ENCODE results near the gene VIPR2.

VIPR2 gene

GRCh38 chr7:158996214-158997109, 148.2 kb downstream of the VIPR2 start:
- no peaks in the 10 kb centered on the region for H3K79me2 ChIP-seq (ENCODE audit: low read length)
- H3K4me1 ChIP-seq (ENCODE audit: low read length) = no peaks in the 10 kb centered on the region
- TF ChIP-seq EZH2 (optimal IDR thresholded peaks at IDR 0.05; ENCODE audit: low read depth, low read length) (no peak), EZH2phosphoT487 (IDR thresholded peaks at IDR 0.05; ENCODE audit: low read length) (no peak)
- TF ChIP-seq, protein P1, sequence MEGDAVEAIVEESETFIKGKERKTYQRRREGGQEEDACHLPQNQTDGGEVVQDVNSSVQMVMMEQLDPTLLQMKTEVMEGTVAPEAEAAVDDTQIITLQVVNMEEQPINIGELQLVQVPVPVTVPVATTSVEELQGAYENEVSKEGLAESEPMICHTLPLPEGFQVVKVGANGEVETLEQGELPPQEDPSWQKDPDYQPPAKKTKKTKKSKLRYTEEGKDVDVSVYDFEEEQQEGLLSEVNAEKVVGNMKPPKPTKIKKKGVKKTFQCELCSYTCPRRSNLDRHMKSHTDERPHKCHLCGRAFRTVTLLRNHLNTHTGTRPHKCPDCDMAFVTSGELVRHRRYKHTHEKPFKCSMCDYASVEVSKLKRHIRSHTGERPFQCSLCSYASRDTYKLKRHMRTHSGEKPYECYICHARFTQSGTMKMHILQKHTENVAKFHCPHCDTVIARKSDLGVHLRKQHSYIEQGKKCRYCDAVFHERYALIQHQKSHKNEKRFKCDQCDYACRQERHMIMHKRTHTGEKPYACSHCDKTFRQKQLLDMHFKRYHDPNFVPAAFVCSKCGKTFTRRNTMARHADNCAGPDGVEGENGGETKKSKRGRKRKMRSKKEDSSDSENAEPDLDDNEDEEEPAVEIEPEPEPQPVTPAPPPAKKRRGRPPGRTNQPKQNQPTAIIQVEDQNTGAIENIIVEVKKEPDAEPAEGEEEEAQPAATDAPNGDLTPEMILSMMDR (IDR thresholded peaks at IDR 0.05; ENCODE audit: low read length) = no peak
- no peaks in the 10 kb centered on the region for H3K9me3 ChIP-seq (replicated peaks; ENCODE audit: insufficient read depth, low read length)
- no peak overlapping the region for H3K4me2 ChIP-seq (ENCODE audit: low read depth, low read length)
- no peak overlapping the region for H3K9ac ChIP-seq (ENCODE audit: low read length)
- H3F3A ChIP-seq (ENCODE audit: insufficient read depth, low read length) = no peaks in the 10 kb centered on the region
- H3K36me3 ChIP-seq (replicated peaks; ENCODE audit: insufficient read depth, low read length) = no peaks in the 10 kb centered on the region
- no peaks in the 10 kb centered on the region for H4K20me1 ChIP-seq (ENCODE audit: insufficient read depth, low read length)
- H3K4me3 ChIP-seq (ENCODE audit: low read length) = no peak overlapping the region
- peaks cover 56% of the 10 kb centered on the region for H3K27me3 ChIP-seq (replicated peaks; ENCODE audit: insufficient read depth, low read length)
- no peak for DNase-seq
- no peaks in the 10 kb centered on the region for H3K9me2 ChIP-seq (replicated peaks; ENCODE audit: insufficient read depth, low read length)
- H3K27ac ChIP-seq (ENCODE audit: low read length) = no peak overlapping the region
- no peak overlapping the region for H2AFZ ChIP-seq (ENCODE audit: low read length)

DNA sequence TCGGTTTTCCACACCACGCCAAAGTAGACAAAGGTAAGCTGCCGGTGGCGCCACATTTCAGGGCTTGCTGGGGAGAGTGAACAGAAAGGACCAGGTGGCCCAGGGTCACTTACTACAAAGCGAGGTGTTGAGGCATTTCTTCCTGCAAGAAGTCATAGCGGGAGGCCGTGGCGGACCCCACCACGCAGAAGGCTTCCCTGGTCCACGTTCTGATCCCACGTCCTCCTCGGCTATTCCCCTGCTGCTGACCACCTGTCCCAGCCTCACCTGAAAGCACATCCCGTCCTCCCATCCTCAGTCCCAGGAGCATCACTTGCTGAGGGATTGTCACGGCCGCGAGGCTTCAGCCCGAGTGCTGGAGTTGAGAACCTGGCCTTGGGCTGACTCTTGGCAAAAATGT, 149.2 kb downstream of the VIPR2 start:
- Histone ChIP-seq H3K79me2 (ENCODE audit: low read length) (no peaks in the 10 kb centered on the region), H3K9me2 (replicated peaks; ENCODE audit: insufficient read depth, low read length) (no peaks in the 10 kb centered on the region), H3K9me3 (replicated peaks; ENCODE audit: insufficient read depth, low read length) (no peaks in the 10 kb centered on the region), H3F3A (ENCODE audit: insufficient read depth, low read length) (no peaks in the 10 kb centered on the region), H3K4me1 (ENCODE audit: low read length) (no peaks in the 10 kb centered on the region), H3K27me3 (replicated peaks; ENCODE audit: insufficient read depth, low read length) (peaks cover 55% of the 10 kb centered on the region), H3K27ac (ENCODE audit: low read length) (no peak overlapping the region), H4K20me1 (ENCODE audit: insufficient read depth, low read length) (no peaks in the 10 kb centered on the region), H3K36me3 (replicated peaks; ENCODE audit: insufficient read depth, low read length) (no peaks in the 10 kb centered on the region), H3K4me3 (ENCODE audit: low read length) (no peak overlapping the region), H3K4me2 (ENCODE audit: low read depth, low read length) (no peak overlapping the region), H2AFZ (ENCODE audit: low read length) (no peak overlapping the region), H3K9ac (ENCODE audit: low read length) (no peak overlapping the region)
- DNase-seq = no peak
- TF ChIP-seq, protein P1 (IDR thresholded peaks at IDR 0.05; ENCODE audit: low read length) = no peak
- TF ChIP-seq EZH2 (optimal IDR thresholded peaks at IDR 0.05; ENCODE audit: low read depth, low read length) (no peak), EZH2phosphoT487 (IDR thresholded peaks at IDR 0.05; ENCODE audit: low read length) (no peak)

GRCh38 chr7:158994687-158995086, 150.0 kb downstream of the VIPR2 start:
- Histone ChIP-seq H2AFZ (ENCODE audit: low read length) (no peak overlapping the region), H3K27me3 (replicated peaks; ENCODE audit: insufficient read depth, low read length) (peaks cover 55% of the 10 kb centered on the region), H3K27ac (ENCODE audit: low read length) (no peak overlapping the region), H3F3A (ENCODE audit: insufficient read depth, low read length) (no peaks in the 10 kb centered on the region), H3K9me3 (replicated peaks; ENCODE audit: insufficient read depth, low read length) (no peaks in the 10 kb centered on the region; the same call in 1 of the 2 replicates), H3K9me2 (replicated peaks; ENCODE audit: insufficient read depth, low read length) (no peaks in the 10 kb centered on the region), H3K4me3 (ENCODE audit: low read length) (no peak overlapping the region), H3K9ac (ENCODE audit: low read length) (no peak overlapping the region), H3K4me1 (ENCODE audit: low read length) (no peaks in the 10 kb centered on the region), H3K36me3 (replicated peaks; ENCODE audit: insufficient read depth, low read length) (no peaks in the 10 kb centered on the region), H3K4me2 (ENCODE audit: low read depth, low read length) (no peak overlapping the region), H3K79me2 (ENCODE audit: low read length) (no peaks in the 10 kb centered on the region), H4K20me1 (ENCODE audit: insufficient read depth, low read length) (no peaks in the 10 kb centered on the region)
- no peak for DNase-seq
- TF ChIP-seq EZH2 (optimal IDR thresholded peaks at IDR 0.05; ENCODE audit: low read depth, low read length) = no peak
- TF ChIP-seq, protein P1 (IDR thresholded peaks at IDR 0.05; ENCODE audit: low read length) = no peak
- TF ChIP-seq EZH2phosphoT487 (IDR thresholded peaks at IDR 0.05; ENCODE audit: low read length) = no peak

All from MM.1S (cell line).